Endodermal cell (in vitro differentiated cells): ENCODE results near the gene KATNIP. TPM values are rescaled to one million over a fixed set of nuclear protein-coding genes. Genes with fewer than 3 reads are reported as not detected.

Experiments used
- DNase-seq: peaks from one replicate; pipeline ENCODE4 v3.0.0-alpha.2; 2017
- H3K27ac ChIP-seq: 2 replicates; pipeline ENCODE4 v1.5.1; 2013; ENCODE audit warnings: mild to moderate bottlenecking, low read depth, low read length, moderate library complexity
- H3K27me3 ChIP-seq: 2 replicates; pipeline ENCODE4 v1.6.1; 2013; ENCODE audit warnings: mild to moderate bottlenecking, low read length, moderate library complexity; ENCODE audit not compliant: insufficient read depth, control insufficient read depth, poor library complexity, severe bottlenecking
- H3K36me3 ChIP-seq: 2 replicates; pipeline ENCODE4 v1.7.0; 2013; ENCODE audit warnings: mild to moderate bottlenecking, low read length, moderate library complexity; ENCODE audit not compliant: control insufficient read depth, insufficient read depth
- H3K4me1 ChIP-seq: one replicate; pipeline ENCODE4 v1.7.0; 2013; ENCODE audit warnings: low read length; ENCODE audit not compliant: control insufficient read depth, insufficient read depth
- H3K4me3 ChIP-seq: 2 replicates; pipeline ENCODE4 v1.5.1; 2013; ENCODE audit warnings: mild to moderate bottlenecking, low read length, moderate library complexity
- H3K9ac ChIP-seq: 2 replicates; pipeline ENCODE4 v1.6.1; 2013; ENCODE audit warnings: mild to moderate bottlenecking, low read length, moderate library complexity; ENCODE audit not compliant: poor library complexity, severe bottlenecking; ENCODE audit errors: extremely low read depth
- H3K9me3 ChIP-seq: 2 replicates; pipeline ENCODE4 v1.6.1; 2013; ENCODE audit warnings: mild to moderate bottlenecking, low read length, moderate library complexity; ENCODE audit not compliant: control insufficient read depth
- H3K27ac Mint-ChIP-seq: 2 replicates; pipeline ENCODE4 v1.8.0; 2020; ENCODE audit warnings: mixed read lengths
- H3K27me3 Mint-ChIP-seq: 2 replicates; pipeline ENCODE4 v1.8.0; 2021; ENCODE audit warnings: mild to moderate bottlenecking, mixed read lengths; ENCODE audit not compliant: insufficient read depth
- H3K36me3 Mint-ChIP-seq: 2 replicates; pipeline ENCODE4 v1.8.0; 2020; ENCODE audit warnings: low read depth, mixed read lengths
- H3K4me1 Mint-ChIP-seq: 2 replicates; pipeline ENCODE4 v1.8.0; 2020; ENCODE audit warnings: mixed read lengths
- H3K4me3 Mint-ChIP-seq: 2 replicates; pipeline ENCODE4 v1.8.0; 2020; ENCODE audit warnings: mild to moderate bottlenecking, moderate library complexity, mixed read lengths
- H3K9me3 Mint-ChIP-seq: 2 replicates; pipeline ENCODE4 v1.8.0; 2020; ENCODE audit warnings: mild to moderate bottlenecking, mixed read lengths
- WGBS, 2 experiments: methylation state at CpG; one replicate each; pipeline versions ENCODE4 v1.1.5 to v1.1.7; 2013; ENCODE audit warnings: missing lambda C conversion rate in 2 of 2, mixed read lengths in 1 of 2; ENCODE audit not compliant: insufficient coverage in 1 of 2, insufficient read length in 1 of 2; 5-methylcytosine and 5-hydroxymethylcytosine counted together
- total RNA-seq, 2 donors: library from RNA; stranded (reverse); fragmentation: NEBNext Ultra II Directional in 1 of 2; extraction: Animal tissue kit (Norgen Biotek cat#: 25700) in 1 of 2; gene quantifications; 2 replicates in 1 of 2; 3 replicates in 1 of 2; pipeline ENCODE4 v1.2.1, GENCODE V29; 2021
- TF ChIP-seq, protein P1 (sequence below): fragments of 200-600 bp; sonication (generic); conservative IDR thresholded peaks from 2 replicates; pipeline ENCODE4 v1.5.0; 2021; ENCODE audit warnings: antibody characterized with exemption, mild to moderate bottlenecking

Gene KATNIP
- total RNA-seq, 2 donors from 2014 or later = 33.6 to 39.1 TPM

DNA sequence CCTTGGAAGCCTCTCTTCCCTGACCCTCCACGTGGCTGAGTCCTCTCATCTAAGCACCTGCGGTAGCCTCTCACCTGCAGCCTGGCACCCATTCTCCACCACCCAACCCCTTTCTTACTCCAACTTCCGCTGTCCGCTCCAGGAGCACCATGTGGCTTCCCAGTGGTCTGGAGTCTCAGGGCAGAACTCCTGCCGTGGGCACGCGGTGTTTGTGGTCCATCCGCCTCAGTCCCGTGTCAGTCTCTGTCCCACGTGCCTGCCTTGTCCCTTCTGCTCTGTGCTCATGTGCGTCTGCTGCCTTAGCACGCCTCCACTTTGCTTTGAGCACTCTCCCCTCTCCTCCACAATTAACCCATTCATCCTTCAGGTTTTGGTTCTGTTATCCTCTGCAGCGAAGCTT is 49.7 kb downstream of the KATNIP start:
- no peaks in the 10 kb centered on the region for H3K9me3 ChIP-seq
- H3K9me3 Mint-ChIP-seq = no peaks in the 10 kb centered on the region
- H3K27me3 Mint-ChIP-seq = no peaks in the 10 kb centered on the region
- peaks cover 5% of the 10 kb centered on the region for H3K36me3 ChIP-seq
- H3K27ac Mint-ChIP-seq = peak overlapping the region; percentile 50
- no peak for DNase-seq
- no peak overlapping the region for H3K9ac ChIP-seq
- H3K4me1 ChIP-seq = peaks cover 10% of the 10 kb centered on the region
- peaks cover 33% of the 10 kb centered on the region for H3K4me1 Mint-ChIP-seq
- H3K27ac ChIP-seq = no peak overlapping the region
- no peak overlapping the region for H3K4me3 ChIP-seq
- H3K36me3 Mint-ChIP-seq = no peaks in the 10 kb centered on the region
- WGBS, 2 experiments = 87 to 97% methylated on average over 12 to 13 of the region's 13 CpGs
- TF ChIP-seq, protein P1, sequence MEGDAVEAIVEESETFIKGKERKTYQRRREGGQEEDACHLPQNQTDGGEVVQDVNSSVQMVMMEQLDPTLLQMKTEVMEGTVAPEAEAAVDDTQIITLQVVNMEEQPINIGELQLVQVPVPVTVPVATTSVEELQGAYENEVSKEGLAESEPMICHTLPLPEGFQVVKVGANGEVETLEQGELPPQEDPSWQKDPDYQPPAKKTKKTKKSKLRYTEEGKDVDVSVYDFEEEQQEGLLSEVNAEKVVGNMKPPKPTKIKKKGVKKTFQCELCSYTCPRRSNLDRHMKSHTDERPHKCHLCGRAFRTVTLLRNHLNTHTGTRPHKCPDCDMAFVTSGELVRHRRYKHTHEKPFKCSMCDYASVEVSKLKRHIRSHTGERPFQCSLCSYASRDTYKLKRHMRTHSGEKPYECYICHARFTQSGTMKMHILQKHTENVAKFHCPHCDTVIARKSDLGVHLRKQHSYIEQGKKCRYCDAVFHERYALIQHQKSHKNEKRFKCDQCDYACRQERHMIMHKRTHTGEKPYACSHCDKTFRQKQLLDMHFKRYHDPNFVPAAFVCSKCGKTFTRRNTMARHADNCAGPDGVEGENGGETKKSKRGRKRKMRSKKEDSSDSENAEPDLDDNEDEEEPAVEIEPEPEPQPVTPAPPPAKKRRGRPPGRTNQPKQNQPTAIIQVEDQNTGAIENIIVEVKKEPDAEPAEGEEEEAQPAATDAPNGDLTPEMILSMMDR = no peak
- no peaks in the 10 kb centered on the region for H3K27me3 ChIP-seq
- peak overlapping the region; percentile 10 for H3K4me3 Mint-ChIP-seq

Other genes starting within 250 kb of the KATNIP start
- 10 to 100 TPM; 30.6 to 31.6 TPM for gene IL4R, start 236.2 kb upstream of the KATNIP start, total RNA-seq
- under 1 TPM in 1 of 2 donors, not detected in 1; 0.18 TPM for gene IL21R, start 148.0 kb upstream of the KATNIP start, total RNA-seq
- gene GTF3C1, start 231 bp upstream of the KATNIP start, total RNA-seq = 100 to 1,000 TPM; 138 TPM